ENCODE results near the gene ASCL5. TPM values are rescaled to one million over a fixed set of nuclear protein-coding genes. Genes with fewer than 3 reads are reported as not detected.
"Not testable (repeated sequence)": the region's sequence is repeated elsewhere in the genome, so short reads cannot be mapped to it uniquely, and the experiment has no call there.

The ASCL5 gene
- total RNA-seq, 1 experiment from 2014 or later: not detected

- no peaks in the 10 kb centered on the region for H3K9me3 ChIP-seq (ENCODE audit: control insufficient read depth, insufficient read depth, low read depth, low read length)
- DNase-seq (ENCODE audit: low read depth, low spot score) (no peak), ATAC-seq (no peak)
- in situ Hi-C loops (cut with HindIII; ENCODE audit: low pct_unique_long_range_greater_than_20kb, low sequenced_read_pairs) (no loop called here), intact Hi-C loops (cut with micrococcal nuclease; ENCODE audit: unreplicated experiment) (no loop called here)
- ChIA-PET CTCF (no interaction called here), POLR2A (interaction anchor here (0.6 kb wide), 1 partner anchor 782 kb away, joined by 8 read pairs; no protein-coding TSS in a partner anchor)
- peaks cover 2% of the 10 kb centered on the region; the same call in 1 of the 2 replicates for H3K27me3 ChIP-seq (ENCODE audit: control insufficient read depth, insufficient read depth, low read length)
- H3K27ac ChIP-seq (ENCODE audit: low read length): no peak overlapping the region
- H3K36me3 ChIP-seq (ENCODE audit: control insufficient read depth, insufficient read depth, low read length): no peaks in the 10 kb centered on the region
- peaks cover 5% of the 10 kb centered on the region; the same call in 1 of the 2 replicates for H3K4me1 ChIP-seq (ENCODE audit: control insufficient read depth, insufficient read depth, low read length)
- no peak for TF ChIP-seq REST (IDR thresholded peaks at IDR 0.05; ENCODE audit: insufficient read depth in 1 of 2, low read depth in 2 of 2, low read length in 1 of 2)
- TF ChIP-seq SIN3A (IDR thresholded peaks at IDR 0.05; ENCODE audit: borderline replicate concordance, insufficient read depth, low read depth, low read length): no peak
- H3K4me3 ChIP-seq (ENCODE audit: low read depth in 2 of 2, low read length in 2 of 2): no peak overlapping the region
- no TSS peak for BruUV-seq (replicated peaks)
These were observed 36.7 kb upstream of the ASCL5 start for GRCh38 chr1:201163707-201164106.

GRCh38 chr1:201163036-201163435 lies 36.1 kb upstream of the ASCL5 start:
- H3K27ac ChIP-seq (ENCODE audit: low read length); H3K4me1 ChIP-seq (ENCODE audit: control insufficient read depth, insufficient read depth, low read length); H3K27me3 ChIP-seq (ENCODE audit: control insufficient read depth, insufficient read depth, low read length); POLR2A ChIA-PET; CTCF ChIA-PET; ATAC-seq; DNase-seq (ENCODE audit: low read depth, low spot score); BruUV-seq (replicated peaks); H3K36me3 ChIP-seq (ENCODE audit: control insufficient read depth, insufficient read depth, low read length); in situ Hi-C loops (cut with HindIII; ENCODE audit: low pct_unique_long_range_greater_than_20kb, low sequenced_read_pairs); H3K4me3 ChIP-seq (ENCODE audit: low read depth in 2 of 2, low read length in 2 of 2); H3K9me3 ChIP-seq (ENCODE audit: control insufficient read depth, insufficient read depth, low read depth, low read length); intact Hi-C loops (cut with micrococcal nuclease; ENCODE audit: unreplicated experiment): not testable (repeated sequence)

DNA sequence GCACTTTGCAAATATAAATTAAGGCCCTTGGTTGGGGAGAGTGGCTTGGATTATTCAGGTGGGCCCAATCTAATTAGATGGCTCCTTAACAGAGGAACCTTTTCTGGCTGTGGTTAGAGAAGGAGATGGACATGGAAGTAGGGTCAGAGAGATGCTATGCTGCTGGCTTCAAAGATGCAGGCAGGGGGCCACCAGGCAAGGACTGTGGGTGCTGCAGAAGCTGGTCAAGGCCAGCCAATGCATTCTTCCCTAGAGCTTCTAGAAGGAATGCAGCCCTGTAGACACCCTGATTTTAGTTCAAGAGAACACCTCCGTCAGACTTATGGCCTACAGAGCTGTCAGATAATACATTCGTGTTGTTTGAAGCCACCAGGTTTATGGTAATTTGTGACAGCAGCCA lies 31.0 kb upstream of the ASCL5 start:
- in situ Hi-C loops (cut with HindIII; ENCODE audit: low pct_unique_long_range_greater_than_20kb, low sequenced_read_pairs): no loop called here
- DNase-seq (ENCODE audit: low read depth, low spot score) (no peak), ATAC-seq (no peak)
- Histone ChIP-seq H3K27me3 (ENCODE audit: control insufficient read depth, insufficient read depth, low read length) (no peaks in the 10 kb centered on the region; the same call in 1 of the 2 replicates), H3K27ac (ENCODE audit: low read length) (no peak overlapping the region), H3K36me3 (ENCODE audit: control insufficient read depth, insufficient read depth, low read length) (no peaks in the 10 kb centered on the region), H3K4me3 (ENCODE audit: low read depth in 2 of 2, low read length in 2 of 2) (no peak overlapping the region), H3K9me3 (ENCODE audit: control insufficient read depth, insufficient read depth, low read depth, low read length) (no peaks in the 10 kb centered on the region), H3K4me1 (ENCODE audit: control insufficient read depth, insufficient read depth, low read length) (peaks cover 11% of the 10 kb centered on the region)
- intact Hi-C loops (cut with micrococcal nuclease; ENCODE audit: unreplicated experiment): no loop called here
- ChIA-PET POLR2A (no interaction called here), CTCF (interaction anchor here (0.5 kb wide), 1 partner anchor 42 kb away, joined by 4 read pairs; no protein-coding TSS in a partner anchor)
- TF ChIP-seq SIN3A (IDR thresholded peaks at IDR 0.05; ENCODE audit: borderline replicate concordance, insufficient read depth, low read depth, low read length): no peak
- TF ChIP-seq CTCF (IDR thresholded peaks at IDR 0.05): no peak
- no peak for TF ChIP-seq REST (IDR thresholded peaks at IDR 0.05; ENCODE audit: insufficient read depth in 1 of 2, low read depth in 2 of 2, low read length in 1 of 2)
- TF ChIP-seq POLR2AphosphoS5 (IDR thresholded peaks at IDR 0.05; ENCODE audit: low read depth, low read length): no peak
- no peak for TF ChIP-seq TCF7L2 (IDR thresholded peaks at IDR 0.05; ENCODE audit: low read depth, low read length)
- no TSS peak for BruUV-seq (replicated peaks)

Measured in Panc1 (cell line).